TTC549 (cell line): ENCODE measurements around the gene MRPS35.

Experiments
- FAIRE-seq: peaks from 2 replicates; lab custom pipeline; 2012; peaks lifted over from hg19 to GRCh38; lab: Jason Lieb, UNC

The MRPS35 gene

GRCh38 chr12:27710592-27711316 is at the start of gene MRPS35:
Gene MRPS35, plus strand, starts transcription at chr12:27710832. Its CDS starts 12 bp downstream, at chr12:27710844.
- no peak for FAIRE-seq

GRCh38 chr12:27665704-27666103 is 44.9 kb upstream of the MRPS35 start:
- FAIRE-seq: no peak

- no peak for FAIRE-seq
Measured at GRCh38 chr12:27666510-27666909, 44.1 kb upstream of the MRPS35 start.

DNA sequence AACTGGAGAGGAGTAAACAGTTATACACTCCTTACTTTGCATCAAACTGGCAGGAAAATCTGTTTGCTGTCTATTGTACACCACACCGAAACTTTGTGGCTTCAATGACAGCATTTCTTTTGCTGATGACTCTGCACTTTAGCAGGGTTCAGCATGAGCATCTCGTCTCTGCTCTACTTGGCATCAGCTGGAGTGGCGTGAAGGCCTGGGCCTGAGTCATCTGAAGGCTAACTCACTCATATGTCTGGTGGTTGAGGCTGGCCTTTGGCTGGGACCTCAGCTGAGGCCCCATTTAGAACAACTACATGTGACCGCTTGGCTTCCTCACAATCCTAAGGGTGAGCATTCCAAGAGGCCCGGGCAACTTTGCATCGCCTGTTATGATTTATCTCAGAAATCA is 43.1 kb upstream of the MRPS35 start:
- no peak for FAIRE-seq

- FAIRE-seq: no peak
Measured at GRCh38 chr12:27672051-27672450, 38.6 kb upstream of the MRPS35 start.

GRCh38 chr12:27672643-27673042 is 38.0 kb upstream of the MRPS35 start:
- FAIRE-seq: no peak

GRCh38 chr12:27673101-27673718 is 37.4 kb upstream of the MRPS35 start:
- no peak for FAIRE-seq

- no peak for FAIRE-seq
Measured at GRCh38 chr12:27674989-27675388, 35.6 kb upstream of the MRPS35 start.

- no peak for FAIRE-seq
Measured at GRCh38 chr12:27680619-27681018, 30.0 kb upstream of the MRPS35 start.

DNA sequence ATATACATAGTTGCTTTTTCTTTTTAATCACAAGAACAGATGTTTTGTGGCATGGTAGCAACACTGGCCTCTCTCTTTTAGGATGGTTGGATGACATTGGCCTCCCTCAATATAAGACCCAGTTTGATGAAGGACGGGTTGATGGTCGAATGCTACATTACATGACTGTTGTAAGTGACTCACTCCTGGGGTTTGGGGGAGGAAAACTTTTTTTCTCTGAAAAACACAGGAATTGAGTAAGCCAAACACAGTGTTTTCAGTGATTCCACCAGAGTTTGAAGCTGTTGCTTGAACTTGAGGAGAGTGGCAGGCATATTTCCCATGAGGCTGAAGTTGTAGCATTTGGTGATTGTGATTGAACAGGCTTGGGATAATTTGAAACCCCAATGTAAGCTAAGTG is 28.1 kb upstream of the MRPS35 start:
- no peak for FAIRE-seq

GRCh38 chr12:27685274-27685673 is 25.4 kb upstream of the MRPS35 start:
- no peak for FAIRE-seq

GRCh38 chr12:27686147-27686546 is 24.5 kb upstream of the MRPS35 start:
- FAIRE-seq: no peak

- FAIRE-seq: no peak
Measured at GRCh38 chr12:27688671-27689070, 22.0 kb upstream of the MRPS35 start.

- no peak for FAIRE-seq
Measured at GRCh38 chr12:27689558-27690180, 21.0 kb upstream of the MRPS35 start.

- no peak for FAIRE-seq
Measured at GRCh38 chr12:27693403-27693802, 17.2 kb upstream of the MRPS35 start.

DNA sequence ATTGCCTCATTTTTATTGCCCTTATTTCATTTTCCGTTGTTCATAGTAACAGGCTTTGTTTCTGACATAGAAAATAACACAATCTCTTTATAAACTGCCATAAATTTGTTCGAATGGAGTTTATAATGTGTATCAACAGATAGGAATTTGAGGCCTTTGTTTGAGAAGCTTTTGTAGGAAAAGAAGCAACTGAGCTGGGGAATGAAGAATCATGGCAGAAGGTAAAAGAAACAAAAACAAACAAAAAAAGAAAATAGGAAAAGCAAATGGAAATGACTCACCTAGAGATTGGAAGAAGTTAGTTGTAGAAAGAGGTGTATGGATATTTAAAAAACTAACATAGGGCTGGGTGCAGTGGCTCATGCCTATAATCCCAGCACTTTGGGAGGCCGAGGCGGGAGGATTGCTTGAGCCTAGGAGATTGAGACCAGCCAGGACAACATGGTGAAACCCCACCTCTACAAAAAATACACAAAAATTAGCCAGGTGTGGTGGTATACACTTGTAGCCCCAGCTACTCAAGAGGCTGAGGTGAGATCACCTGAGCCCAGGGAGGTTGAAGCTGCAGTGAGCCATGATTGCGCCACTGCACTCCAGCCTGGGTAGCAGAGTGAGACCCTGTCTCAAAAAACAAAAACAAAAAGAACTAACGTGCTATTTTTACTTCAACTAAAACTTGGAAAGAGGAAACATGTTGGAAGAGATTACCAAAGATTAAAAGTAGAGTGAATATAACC is 14.9 kb upstream of the MRPS35 start:
- FAIRE-seq: no peak

GRCh38 chr12:27696293-27696652 is 14.4 kb upstream of the MRPS35 start, which contains the start of gene REP15:
Gene REP15, plus strand, starts transcription at chr12:27696447. Its CDS starts 116 bp downstream, at chr12:27696563.
- no peak for FAIRE-seq

DNA sequence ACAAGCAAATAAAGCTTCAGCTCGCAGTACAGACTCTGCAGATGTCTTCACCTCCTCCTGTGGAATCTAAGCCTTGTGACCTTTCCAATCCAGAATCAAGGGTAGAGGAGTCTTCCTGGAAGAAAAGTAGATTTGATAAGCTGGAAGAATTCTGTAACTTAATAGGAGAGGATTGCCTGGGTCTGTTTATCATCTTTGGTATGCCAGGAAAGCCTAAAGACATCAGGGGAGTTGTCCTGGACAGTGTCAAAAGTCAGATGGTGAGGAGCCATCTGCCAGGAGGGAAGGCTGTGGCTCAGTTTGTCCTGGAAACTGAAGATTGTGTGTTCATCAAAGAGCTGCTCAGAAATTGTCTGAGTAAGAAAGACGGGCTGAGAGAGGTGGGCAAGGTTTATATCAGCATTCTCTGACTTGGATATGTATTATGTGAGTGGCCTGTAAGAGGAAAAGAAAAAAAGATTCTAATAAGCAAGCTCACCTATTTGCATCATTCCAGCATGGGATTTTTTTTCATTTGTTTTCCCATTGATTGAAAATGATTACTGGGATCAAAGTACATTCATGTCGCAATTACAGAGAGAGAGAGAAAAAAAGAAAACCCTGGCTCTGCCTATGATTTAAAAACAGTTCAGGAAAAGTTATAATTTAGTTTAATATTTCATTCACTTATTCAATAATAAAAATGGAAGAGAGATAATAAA is 13.6 kb upstream of the MRPS35 start:
- no peak for FAIRE-seq

GRCh38 chr12:27703720-27704452 is 6.7 kb upstream of the MRPS35 start:
- FAIRE-seq: peak; percentile 71

DNA sequence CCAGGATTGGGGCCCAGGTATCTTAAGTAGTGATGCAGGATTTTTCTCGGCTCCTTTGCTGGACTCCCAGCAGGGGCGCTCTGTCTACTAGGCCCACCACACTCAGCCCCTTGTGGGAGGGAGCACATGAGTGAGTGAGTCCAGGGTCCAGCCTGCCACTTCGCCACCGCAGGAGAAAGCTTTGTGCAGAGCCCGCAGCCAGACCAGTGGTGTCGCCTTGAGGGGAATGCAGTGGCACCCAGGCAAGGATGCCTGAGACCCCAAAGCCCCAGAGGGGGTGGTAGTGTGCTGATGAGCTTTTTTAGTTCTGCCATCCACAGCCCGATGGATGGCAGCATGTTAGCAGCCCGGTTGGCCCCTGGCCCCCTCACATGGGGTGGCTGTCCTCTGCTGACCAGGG is 5.4 kb upstream of the MRPS35 start:
- FAIRE-seq: no peak

- FAIRE-seq: no peak
Measured at GRCh38 chr12:27707216-27707615, 3.4 kb upstream of the MRPS35 start.
